Stimulated activated CD4-positive, alpha-beta T cell treated with anti-CD3 and anti-CD28 coated beads, Interleukin-12 subunit alpha, Interleukin-12 subunit beta, amount 100 ng/mL, for 4 hours (primary cell): Measurements from ENCODE around the gene EIF3L.

Experiments
- DNase-seq: peaks from one replicate; pipeline ENCODE4 v3.0.0-alpha.2; 2020

The EIF3L gene

GRCh38 chr22:37906364-37907008 is 57.3 kb downstream of the EIF3L start:
- peak; percentile 36 for DNase-seq

- no peak for DNase-seq
Observed at GRCh38 chr22:37907036-37907954, 58.1 kb downstream of the EIF3L start.

GRCh38 chr22:37909766-37910165 is 60.5 kb downstream of the EIF3L start:
- no peak for DNase-seq

GRCh38 chr22:37910890-37911672 is 61.9 kb downstream of the EIF3L start:
- no peak for DNase-seq

- no peak for DNase-seq
Observed at GRCh38 chr22:37911697-37912096, 62.5 kb downstream of the EIF3L start.

- no peak for DNase-seq
Observed at GRCh38 chr22:37912171-37912570, 63.0 kb downstream of the EIF3L start.

- DNase-seq, result no peak
Observed at GRCh38 chr22:37913233-37913721, 64.1 kb downstream of the EIF3L start.

- DNase-seq, result no peak
Observed at GRCh38 chr22:37916311-37916710, 67.1 kb downstream of the EIF3L start.

GRCh38 chr22:37917874-37918548 is 68.8 kb downstream of the EIF3L start:
- no peak for DNase-seq

GRCh38 chr22:37918580-37919270 is 69.5 kb downstream of the EIF3L start:
- no peak for DNase-seq

- no peak for DNase-seq
Observed at GRCh38 chr22:37920126-37920525, 70.9 kb downstream of the EIF3L start.

- no peak for DNase-seq
Observed at GRCh38 chr22:37922191-37922590, 73.0 kb downstream of the EIF3L start.

- DNase-seq, result no peak
Observed at GRCh38 chr22:37923927-37924326, 74.7 kb downstream of the EIF3L start.

- no peak for DNase-seq
Observed at GRCh38 chr22:37924386-37925065, 75.3 kb downstream of the EIF3L start.

GRCh38 chr22:37925330-37925729 is 76.1 kb downstream of the EIF3L start:
- DNase-seq, result no peak

GRCh38 chr22:37925767-37926166 is 76.5 kb downstream of the EIF3L start:
- no peak for DNase-seq

- DNase-seq, result no peak
Observed at GRCh38 chr22:37926358-37926757, 77.1 kb downstream of the EIF3L start.

GRCh38 chr22:37926771-37927636 is 77.8 kb downstream of the EIF3L start:
- no peak for DNase-seq

- no peak for DNase-seq
Observed at GRCh38 chr22:37927637-37927936, 78.4 kb downstream of the EIF3L start.

- no peak for DNase-seq
Observed at GRCh38 chr22:37929390-37929789, 80.2 kb downstream of the EIF3L start.
